ENCODE measurements around the gene FRG2B. TPM values are rescaled to one million over a fixed set of nuclear protein-coding genes. Genes with fewer than 3 reads are reported as not detected.
"Not testable (repeated sequence)": the region's sequence is repeated elsewhere in the genome, so short reads cannot be mapped to it uniquely, and the experiment has no call there.

The FRG2B gene
- total RNA-seq, 1 donor from 2014 or later, result not detected

DNA sequence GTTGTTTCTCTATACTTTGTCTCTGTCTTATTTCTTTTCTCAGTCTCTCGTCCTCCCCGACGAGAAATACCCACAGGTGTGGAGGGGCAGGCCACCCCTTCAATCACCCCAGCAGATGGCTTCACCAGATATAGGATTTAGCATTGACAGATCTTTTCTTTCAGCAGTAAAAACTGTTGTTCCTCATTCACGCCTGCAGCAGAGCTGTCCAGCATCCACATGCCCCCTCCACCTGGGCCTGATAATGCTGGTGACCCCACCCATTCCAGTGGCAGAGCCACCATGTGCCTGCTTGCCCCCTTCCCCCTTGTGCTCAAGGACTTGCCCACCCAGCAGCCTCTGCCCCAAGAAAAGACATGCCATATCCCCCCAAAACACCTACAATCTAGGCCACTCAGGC is 15.5 kb downstream of the FRG2B start:
- Mint-ChIP-seq H3K27ac (no peak overlapping the region), H3K4me1 (no peaks in the 10 kb centered on the region), H3K4me3 (no peak overlapping the region), H3K36me3 (ENCODE audit: low read depth) (no peaks in the 10 kb centered on the region), H3K27me3 (peaks cover 22% of the 10 kb centered on the region), H3K9me3 (peaks cover 10% of the 10 kb centered on the region)
- CTCF ChIA-PET, result no interaction called here
- DNase-seq, result no peak
- intact Hi-C loops (cut with micrococcal nuclease), result no loop called here
- TF ChIP-seq, protein P1, sequence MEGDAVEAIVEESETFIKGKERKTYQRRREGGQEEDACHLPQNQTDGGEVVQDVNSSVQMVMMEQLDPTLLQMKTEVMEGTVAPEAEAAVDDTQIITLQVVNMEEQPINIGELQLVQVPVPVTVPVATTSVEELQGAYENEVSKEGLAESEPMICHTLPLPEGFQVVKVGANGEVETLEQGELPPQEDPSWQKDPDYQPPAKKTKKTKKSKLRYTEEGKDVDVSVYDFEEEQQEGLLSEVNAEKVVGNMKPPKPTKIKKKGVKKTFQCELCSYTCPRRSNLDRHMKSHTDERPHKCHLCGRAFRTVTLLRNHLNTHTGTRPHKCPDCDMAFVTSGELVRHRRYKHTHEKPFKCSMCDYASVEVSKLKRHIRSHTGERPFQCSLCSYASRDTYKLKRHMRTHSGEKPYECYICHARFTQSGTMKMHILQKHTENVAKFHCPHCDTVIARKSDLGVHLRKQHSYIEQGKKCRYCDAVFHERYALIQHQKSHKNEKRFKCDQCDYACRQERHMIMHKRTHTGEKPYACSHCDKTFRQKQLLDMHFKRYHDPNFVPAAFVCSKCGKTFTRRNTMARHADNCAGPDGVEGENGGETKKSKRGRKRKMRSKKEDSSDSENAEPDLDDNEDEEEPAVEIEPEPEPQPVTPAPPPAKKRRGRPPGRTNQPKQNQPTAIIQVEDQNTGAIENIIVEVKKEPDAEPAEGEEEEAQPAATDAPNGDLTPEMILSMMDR (IDR thresholded peaks at IDR 0.05), result no peak
- ATAC-seq (ENCODE audit: low read depth), result no peak
- POLR2A ChIA-PET, result no interaction called here

DNA sequence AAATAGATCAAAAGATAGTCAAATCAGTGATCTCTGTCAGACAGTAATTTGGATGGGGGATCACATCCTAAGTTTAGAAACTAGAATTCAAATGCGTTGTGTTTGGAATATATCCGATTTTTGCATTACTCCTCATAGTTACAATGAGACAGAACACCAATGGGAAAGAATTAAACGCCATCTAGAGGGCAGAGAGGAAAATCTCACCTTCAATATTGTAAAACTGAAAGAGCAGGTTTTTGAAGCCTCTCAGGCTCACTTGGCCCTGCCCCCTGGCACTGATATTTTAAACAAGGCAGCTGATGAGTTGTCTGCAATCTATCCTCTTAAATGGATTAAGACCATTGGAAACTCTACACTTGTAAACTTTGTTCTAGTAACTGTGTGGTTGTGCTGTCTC is 17.7 kb downstream of the FRG2B start:
- ChIA-PET POLR2A (no interaction called here), CTCF (no interaction called here)
- H3K4me1 Mint-ChIP-seq, result no peaks in the 10 kb centered on the region
- ATAC-seq (ENCODE audit: low read depth) (no peak), DNase-seq (no peak)
- peaks cover 10% of the 10 kb centered on the region for H3K9me3 Mint-ChIP-seq
- no peaks in the 10 kb centered on the region for H3K36me3 Mint-ChIP-seq (ENCODE audit: low read depth)
- intact Hi-C loops (cut with micrococcal nuclease), result no loop called here
- TF ChIP-seq, protein P1 (IDR thresholded peaks at IDR 0.05), result no peak
- H3K27me3 Mint-ChIP-seq, result peaks cover 29% of the 10 kb centered on the region
- H3K4me3 Mint-ChIP-seq, result no peak overlapping the region
- no peak overlapping the region for H3K27ac Mint-ChIP-seq

DNA sequence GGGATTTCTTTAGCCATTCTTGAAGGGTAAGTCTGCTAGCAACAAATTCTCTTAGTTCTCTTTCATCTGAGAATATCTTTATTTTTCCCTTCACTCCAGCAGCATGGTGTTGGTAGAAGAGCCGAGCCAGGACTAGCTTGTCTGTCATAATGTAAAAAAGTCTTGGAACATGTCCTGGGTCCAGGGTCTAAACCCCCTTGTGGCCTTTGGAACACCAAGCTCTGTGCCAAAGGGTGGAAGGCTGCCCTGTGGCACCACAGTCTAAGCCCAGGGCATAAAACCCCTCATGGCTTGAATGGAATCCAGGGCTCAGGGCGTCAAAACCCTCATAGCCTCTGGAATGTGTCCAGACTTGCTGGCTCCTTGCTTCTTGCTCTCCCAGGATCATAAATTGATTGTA is 23.2 kb downstream of the FRG2B start:
- ATAC-seq (ENCODE audit: low read depth); CTCF ChIA-PET; intact Hi-C loops (cut with micrococcal nuclease); H3K36me3 Mint-ChIP-seq (ENCODE audit: low read depth); DNase-seq; POLR2A ChIA-PET; H3K9me3 Mint-ChIP-seq; H3K27ac Mint-ChIP-seq; H3K4me3 Mint-ChIP-seq; H3K4me1 Mint-ChIP-seq: not testable (repeated sequence)
- H3K27me3 Mint-ChIP-seq, result peaks cover 52% of the 10 kb centered on the region

DNA sequence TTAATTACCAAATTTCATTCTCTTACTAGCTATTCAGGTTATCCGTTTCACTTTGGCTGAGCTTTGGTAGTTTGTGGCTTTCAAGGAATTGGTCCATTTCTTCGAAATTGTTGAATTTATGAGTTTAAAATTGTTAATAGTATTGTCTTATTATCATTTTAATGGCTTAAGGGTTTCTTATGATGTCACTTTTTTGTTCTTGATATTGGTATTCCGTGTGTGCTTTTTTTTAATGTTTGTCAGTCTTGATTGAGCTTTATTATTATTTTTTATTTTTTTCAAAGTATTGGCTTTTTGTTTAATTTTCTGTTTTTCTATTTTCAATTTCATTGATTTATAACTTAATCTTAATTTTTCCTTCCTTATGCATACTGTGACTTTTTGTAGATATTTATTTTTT is 25.9 kb downstream of the FRG2B start:
- TF ChIP-seq, protein P1 (IDR thresholded peaks at IDR 0.05), result no peak
- DNase-seq, result no peak
- Mint-ChIP-seq H3K27me3 (peaks cover 62% of the 10 kb centered on the region), H3K4me3 (no peak overlapping the region), H3K36me3 (ENCODE audit: low read depth) (no peaks in the 10 kb centered on the region), H3K4me1 (no peaks in the 10 kb centered on the region), H3K9me3 (no peaks in the 10 kb centered on the region), H3K27ac (no peak overlapping the region)
- ChIA-PET POLR2A (no interaction called here), CTCF (no interaction called here)
- intact Hi-C loops (cut with micrococcal nuclease), result no loop called here
- no peak for ATAC-seq (ENCODE audit: low read depth)

DNA sequence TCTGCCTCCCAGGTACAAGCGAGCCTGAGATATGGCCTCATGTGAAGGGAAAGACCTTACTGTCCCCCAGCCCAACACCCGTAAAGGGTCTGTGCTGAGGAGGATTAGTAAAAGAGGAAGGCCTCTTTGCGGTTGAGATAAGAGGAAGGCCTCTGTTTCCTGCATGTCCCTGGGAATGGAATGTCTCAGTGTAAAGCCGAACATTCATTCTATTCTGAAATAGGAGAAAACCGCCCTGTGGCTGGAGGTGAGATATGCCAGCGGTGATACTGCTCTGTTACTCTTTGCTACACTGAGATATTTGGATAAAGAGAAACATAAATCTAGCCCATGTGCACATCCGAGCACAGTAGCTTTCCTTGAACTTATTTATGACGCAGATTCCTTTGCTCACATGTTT is 26.7 kb downstream of the FRG2B start:
- H3K36me3 Mint-ChIP-seq (ENCODE audit: low read depth); H3K4me1 Mint-ChIP-seq; POLR2A ChIA-PET; ATAC-seq (ENCODE audit: low read depth); H3K9me3 Mint-ChIP-seq; DNase-seq; CTCF ChIA-PET; H3K27ac Mint-ChIP-seq; H3K4me3 Mint-ChIP-seq; intact Hi-C loops (cut with micrococcal nuclease): not testable (repeated sequence)
- peaks cover 63% of the 10 kb centered on the region for H3K27me3 Mint-ChIP-seq

DNA sequence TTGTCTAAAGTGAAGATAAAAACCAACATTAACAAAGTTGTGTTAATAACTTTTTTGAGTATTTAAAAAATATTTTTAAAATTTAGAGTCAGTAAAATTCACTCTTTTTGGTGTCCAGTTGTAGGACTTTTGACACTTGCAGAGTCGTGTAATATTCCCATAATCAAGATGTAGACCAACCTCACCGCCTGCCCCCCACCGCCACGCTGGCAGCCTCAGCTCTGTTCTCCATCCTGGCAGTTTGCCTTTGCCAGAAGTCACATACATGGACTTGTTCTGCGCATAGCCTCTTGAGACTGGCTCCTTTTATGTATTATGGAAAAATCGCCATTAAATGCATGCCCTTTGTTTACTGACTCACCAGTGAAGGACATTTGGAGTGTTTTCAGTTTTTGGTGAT is 33.9 kb downstream of the FRG2B start:
- H3K36me3 Mint-ChIP-seq (ENCODE audit: low read depth), result no peaks in the 10 kb centered on the region
- intact Hi-C loops (cut with micrococcal nuclease), result no loop called here
- H3K4me3 Mint-ChIP-seq, result no peak overlapping the region
- H3K27ac Mint-ChIP-seq, result no peak overlapping the region
- no peaks in the 10 kb centered on the region for H3K4me1 Mint-ChIP-seq
- ChIA-PET CTCF (no interaction called here), POLR2A (no interaction called here)
- no peaks in the 10 kb centered on the region for H3K9me3 Mint-ChIP-seq
- H3K27me3 Mint-ChIP-seq, result peaks cover 29% of the 10 kb centered on the region
- TF ChIP-seq, protein P1 (IDR thresholded peaks at IDR 0.05), result no peak
- no peak for DNase-seq
- no peak for ATAC-seq (ENCODE audit: low read depth)
